Measurements from ENCODE around the gene ICA1. TPM values are rescaled to one million over a fixed set of nuclear protein-coding genes. Genes with fewer than 3 reads are reported as not detected.
A peak's percentile ranks its signal among the peaks of the same experiment; 100 is the strongest.

Gene ICA1
- total RNA-seq, 8 experiments from 2014 or later: 10.2 to 76.7 (median 26.1) TPM

GRCh38 chr7:8157296-8157695 lies 104.7 kb downstream of the ICA1 start:
- in situ Hi-C loops (cut with MboI; ENCODE audit: low pct_unique_long_range_greater_than_20kb in 2 of 9, low sequenced_read_pairs in 9 of 9, unreplicated experiment in 9 of 9): no loop called here
- no peak overlapping the region for H3K4me3 ChIP-seq
- 50 to 100% (median 75%) methylated on average over 1 of the region's 1 CpG; no CpG with 5 or more reads in 3 of the 10 experiments for WGBS, 10 experiments
- ATAC-seq (replicated peaks in 6 of 8): no peak
- H3K4me1 ChIP-seq (replicated peaks in 1 of 2): peaks cover 3 to 10% of the 10 kb centered on the region in 2 donors
- no peak overlapping the region for H3K27ac ChIP-seq

- WGBS, 10 experiments: 20 to 100% (median 90%) methylated on average over 1 to 4 of the region's 4 CpGs; no CpG with 5 or more reads in 1 of the 10 experiments
- peak in 1 of 8 experiments; percentile 42 for ATAC-seq (replicated peaks in 6 of 8)
- Histone ChIP-seq H3K27ac (no peak overlapping the region), H3K4me3 (no peak overlapping the region), H3K4me1 (replicated peaks in 1 of 2) (peaks cover 0 to 2% of the 10 kb centered on the region in 2 donors)
- in situ Hi-C loops (cut with MboI; ENCODE audit: low pct_unique_long_range_greater_than_20kb in 2 of 9, low sequenced_read_pairs in 9 of 9, unreplicated experiment in 9 of 9): no loop called here
Measured at GRCh38 chr7:8155836-8156235, 106.1 kb downstream of the ICA1 start.

- H3K4me1 ChIP-seq (replicated peaks in 1 of 2): peaks cover 0 to under 1% of the 10 kb centered on the region in 2 donors
- H3K4me3 ChIP-seq: no peak overlapping the region
- in situ Hi-C loops (cut with MboI; ENCODE audit: low pct_unique_long_range_greater_than_20kb in 2 of 9, low sequenced_read_pairs in 9 of 9, unreplicated experiment in 9 of 9): no loop called here
- whole genome bisulfite sequencing, 10 experiments: 10 to 70% (median 38%) methylated on average over 1 to 2 of the region's 2 CpGs; no CpG with 5 or more reads in 1 of the 10 experiments
- peak in 3 of 8 experiments; percentile 47 to 95 (median 86) for ATAC-seq (replicated peaks in 6 of 8)
- no peak overlapping the region for H3K27ac ChIP-seq
Measured at GRCh38 chr7:8154272-8154671, 107.7 kb downstream of the ICA1 start.

GRCh38 chr7:8152489-8153192 lies 109.3 kb downstream of the ICA1 start:
- in situ Hi-C loops (cut with MboI; ENCODE audit: low pct_unique_long_range_greater_than_20kb in 2 of 9, low sequenced_read_pairs in 9 of 9, unreplicated experiment in 9 of 9): no loop called here
- no peak overlapping the region for H3K27ac ChIP-seq
- 80 to 100% (median 90%) methylated on average over 1 to 4 of the region's 4 CpGs; no CpG with 5 or more reads in 4 of the 10 experiments for WGBS, 10 experiments
- ATAC-seq (replicated peaks in 6 of 8): no peak
- H3K4me3 ChIP-seq: no peak overlapping the region
- H3K4me1 ChIP-seq (replicated peaks in 1 of 2): peaks cover 5 to 8% of the 10 kb centered on the region in 2 donors

GRCh38 chr7:8151161-8151725 lies 110.7 kb downstream of the ICA1 start:
- H3K27ac ChIP-seq: no peak overlapping the region
- WGBS, 10 experiments: 10 to 100% (median 92%) methylated on average over 1 to 6 of the region's 7 CpGs; no CpG with 5 or more reads in 1 of the 10 experiments
- peaks cover 18 to 22% of the 10 kb centered on the region in 2 donors for H3K4me1 ChIP-seq (replicated peaks in 1 of 2)
- ATAC-seq (replicated peaks in 6 of 8): no peak
- in situ Hi-C loops (cut with MboI; ENCODE audit: low pct_unique_long_range_greater_than_20kb in 2 of 9, low sequenced_read_pairs in 9 of 9, unreplicated experiment in 9 of 9): no loop called here
- H3K4me3 ChIP-seq: no peak overlapping the region

- WGBS, 10 experiments: 4 to 93% (median 60%) methylated on average over 3 to 4 of the region's 4 CpGs; no CpG with 5 or more reads in 3 of the 10 experiments
- Histone ChIP-seq H3K27ac (no peak overlapping the region), H3K4me1 (replicated peaks in 1 of 2) (peaks cover 23 to 27% of the 10 kb centered on the region in 2 donors), H3K4me3 (no peak overlapping the region)
- in situ Hi-C loops (cut with MboI; ENCODE audit: low pct_unique_long_range_greater_than_20kb in 2 of 9, low sequenced_read_pairs in 9 of 9, unreplicated experiment in 9 of 9): no loop called here
- ATAC-seq (replicated peaks in 6 of 8): peak in 2 of 8 experiments; percentile 88 to 89
Measured at GRCh38 chr7:8149222-8149621, 112.7 kb downstream of the ICA1 start.

GRCh38 chr7:8147760-8148463 lies 114.1 kb downstream of the ICA1 start:
- no peak for ATAC-seq (replicated peaks in 6 of 8)
- in situ Hi-C loops (cut with MboI; ENCODE audit: low pct_unique_long_range_greater_than_20kb in 2 of 9, low sequenced_read_pairs in 9 of 9, unreplicated experiment in 9 of 9): no loop called here
- H3K4me1 ChIP-seq (replicated peaks in 1 of 2): peaks cover 23 to 27% of the 10 kb centered on the region in 2 donors

GRCh38 chr7:8146788-8147413 lies 115.1 kb downstream of the ICA1 start:
- in situ Hi-C loops (cut with MboI; ENCODE audit: low pct_unique_long_range_greater_than_20kb in 2 of 9, low sequenced_read_pairs in 9 of 9, unreplicated experiment in 9 of 9): no loop called here
- peak in 5 of 8 experiments; percentile 92 to 99 (median 97) for ATAC-seq (replicated peaks in 6 of 8)
- WGBS, 10 experiments: 0 to 100% (median 23%) methylated on average over 1 to 7 of the region's 8 CpGs; no CpG with 5 or more reads in 1 of the 10 experiments
- H3K4me3 ChIP-seq: no peak overlapping the region
- peak overlapping the region in 1 of 2 donors; percentile 58 for H3K27ac ChIP-seq
- H3K4me1 ChIP-seq (replicated peaks in 1 of 2): peaks cover 23 to 27% of the 10 kb centered on the region in 2 donors

More at GRCh38 chr7:8147760-8148463, 114.1 kb downstream of the ICA1 start:
- H3K4me3 ChIP-seq: no peak overlapping the region
- 41 to 100% (median 84%) methylated on average over 2 to 11 of the region's 11 CpGs; no CpG with 5 or more reads in 2 of the 10 experiments for WGBS, 10 experiments
- H3K27ac ChIP-seq: peak overlapping the region in 1 of 2 donors; percentile 5

- ATAC-seq (replicated peaks in 6 of 8): peak in 5 of 8 experiments; percentile 25 to 36 (median 30)
- WGBS, 10 experiments: 46 to 100% (median 83%) methylated on average over 2 to 10 of the region's 12 CpGs; no CpG with 5 or more reads in 2 of the 10 experiments
- Histone ChIP-seq H3K27ac (peak overlapping the region in 1 of 2 donors; percentile 58), H3K4me3 (no peak overlapping the region), H3K4me1 (replicated peaks in 1 of 2) (peaks cover 23 to 27% of the 10 kb centered on the region in 2 donors)
- in situ Hi-C loops (cut with MboI; ENCODE audit: low pct_unique_long_range_greater_than_20kb in 2 of 9, low sequenced_read_pairs in 9 of 9, unreplicated experiment in 9 of 9): no loop called here
Measured at GRCh38 chr7:8146106-8146787, 115.7 kb downstream of the ICA1 start.

GRCh38 chr7:8144856-8145255 lies 117.1 kb downstream of the ICA1 start:
- in situ Hi-C loops (cut with MboI; ENCODE audit: low pct_unique_long_range_greater_than_20kb in 2 of 9, low sequenced_read_pairs in 9 of 9, unreplicated experiment in 9 of 9): no loop called here
- no peak overlapping the region for H3K4me3 ChIP-seq
- no peak overlapping the region for H3K27ac ChIP-seq
- WGBS, 10 experiments: 24 to 100% (median 73%) methylated on average over 1 to 4 of the region's 4 CpGs
- no peak for ATAC-seq (replicated peaks in 6 of 8)
- H3K4me1 ChIP-seq (replicated peaks in 1 of 2): peaks cover 23 to 27% of the 10 kb centered on the region in 2 donors

GRCh38 chr7:8143151-8143874 lies 118.7 kb downstream of the ICA1 start:
- H3K4me3 ChIP-seq: no peak overlapping the region
- peak in 2 of 8 experiments; percentile 61 to 69 for ATAC-seq (replicated peaks in 6 of 8)
- in situ Hi-C loops (cut with MboI; ENCODE audit: low pct_unique_long_range_greater_than_20kb in 2 of 9, low sequenced_read_pairs in 9 of 9, unreplicated experiment in 9 of 9): no loop called here
- H3K27ac ChIP-seq: no peak overlapping the region
- H3K4me1 ChIP-seq (replicated peaks in 1 of 2): peaks cover 23 to 24% of the 10 kb centered on the region in 2 donors
- 56 to 83% (median 74%) methylated on average over 1 to 6 of the region's 6 CpGs; no CpG with 5 or more reads in 2 of the 10 experiments for WGBS, 10 experiments

All from motor neuron (in vitro differentiated cells).